HEK293 (cell line): ENCODE data around the gene ZNF385C.

Experiments
- GLIS1 ChIP-seq: fragments of 450-650 bp; formaldehyde crosslinking; IDR thresholded peaks from 2 replicates; pipeline ENCODE4 v1.5.1; 2016; ENCODE audit warnings: missing biosample characterization, missing genetic modification characterization
- HOXD13 ChIP-seq: sonication (generic); formaldehyde crosslinking; IDR thresholded peaks from 2 replicates; pipeline ENCODE4 v1.8.0; 2022; ENCODE audit warnings: missing genetic modification reagents, borderline replicate concordance
- OVOL3 ChIP-seq: fragments of 450-650 bp; formaldehyde crosslinking; IDR thresholded peaks from 2 replicates; pipeline ENCODE4 v1.5.1; 2016; ENCODE audit warnings: missing biosample characterization, missing genetic modification characterization
- SETDB1 ChIP-seq: IDR thresholded peaks from one replicate; pipeline ENCODE4 v1.6.1; 2017; ENCODE audit warnings: mild to moderate bottlenecking, low read length, moderate library complexity, mixed read lengths; ENCODE audit not compliant: insufficient read length
- YY2 ChIP-seq: fragments of 450-650 bp; formaldehyde crosslinking; IDR thresholded peaks from 2 replicates; pipeline ENCODE4 v1.5.1; 2016; ENCODE audit warnings: missing biosample characterization, missing genetic modification characterization
- ZBTB20 ChIP-seq: fragments of 450-650 bp; formaldehyde crosslinking; IDR thresholded peaks from 2 replicates; pipeline ENCODE4 v1.5.1; 2016; ENCODE audit warnings: missing biosample characterization, missing genetic modification characterization
- ZFHX2 ChIP-seq: fragments of 450-650 bp; formaldehyde crosslinking; conservative IDR thresholded peaks from 2 replicates; pipeline ENCODE4 v1.5.1; 2016; ENCODE audit warnings: missing biosample characterization, missing genetic modification characterization
- ZNF16 ChIP-seq: fragments of 450-650 bp; formaldehyde crosslinking; IDR thresholded peaks from 2 replicates; pipeline ENCODE4 v1.5.1; 2016; ENCODE audit warnings: low read depth, missing biosample characterization, missing genetic modification characterization
- ZNF174 ChIP-seq: fragments of 450-650 bp; formaldehyde crosslinking; IDR thresholded peaks from 2 replicates; pipeline ENCODE4 v1.5.0; 2017; ENCODE audit warnings: missing biosample characterization, mild to moderate bottlenecking, missing genetic modification characterization
- ZNF2 ChIP-seq: fragments of 450-650 bp; formaldehyde crosslinking; IDR thresholded peaks from 2 replicates; pipeline ENCODE4 v1.5.1; 2016; ENCODE audit warnings: missing biosample characterization, missing genetic modification characterization
- ZNF248 ChIP-seq: fragments of 450-650 bp; formaldehyde crosslinking; IDR thresholded peaks from 2 replicates; pipeline ENCODE4 v1.5.1; 2017; ENCODE audit warnings: missing biosample characterization, missing genetic modification characterization
- ZNF266 ChIP-seq: fragments of 450-650 bp; formaldehyde crosslinking; IDR thresholded peaks from 2 replicates; pipeline ENCODE4 v1.5.1; 2016; ENCODE audit warnings: missing biosample characterization, missing genetic modification characterization, low read depth
- ZNF350 ChIP-seq: fragments of 450-650 bp; formaldehyde crosslinking; IDR thresholded peaks from 2 replicates; pipeline ENCODE4 v1.5.0; 2017; ENCODE audit warnings: missing biosample characterization, mild to moderate bottlenecking, missing genetic modification characterization
- ZNF404 ChIP-seq: fragments of 450-650 bp; formaldehyde crosslinking; IDR thresholded peaks from 2 replicates; pipeline ENCODE4 v1.5.1; 2017; ENCODE audit warnings: missing biosample characterization, missing genetic modification characterization
- ZNF621 ChIP-seq: fragments of 450-650 bp; formaldehyde crosslinking; IDR thresholded peaks from 2 replicates; pipeline ENCODE4 v1.5.1; 2017; ENCODE audit warnings: missing biosample characterization, missing genetic modification characterization
- ZNF654 ChIP-seq: fragments of 450-650 bp; formaldehyde crosslinking; IDR thresholded peaks from 2 replicates; pipeline ENCODE4 v1.5.1; 2016; ENCODE audit warnings: low read depth, missing biosample characterization, missing genetic modification characterization
- ZNF660 ChIP-seq: fragments of 450-650 bp; IDR thresholded peaks from 2 replicates; pipeline ENCODE4 v1.5.1; 2018; ENCODE audit warnings: missing biosample characterization, mild to moderate bottlenecking, missing genetic modification characterization
- ZNF664 ChIP-seq: fragments of 450-650 bp; formaldehyde crosslinking; IDR thresholded peaks from 2 replicates; pipeline ENCODE4 v1.5.1; 2016; ENCODE audit warnings: missing biosample characterization, missing genetic modification characterization
- ZNF670 ChIP-seq: fragments of 450-650 bp; formaldehyde crosslinking; IDR thresholded peaks from 2 replicates; pipeline ENCODE4 v1.5.1; 2016; ENCODE audit warnings: missing biosample characterization, missing genetic modification characterization, low read depth
- ZNF747 ChIP-seq: fragments of 450-650 bp; formaldehyde crosslinking; IDR thresholded peaks from 2 replicates; pipeline ENCODE4 v1.5.1; 2016; ENCODE audit warnings: missing biosample characterization, missing genetic modification characterization
- ZNF776 ChIP-seq: fragments of 450-650 bp; formaldehyde crosslinking; IDR thresholded peaks from 2 replicates; pipeline ENCODE4 v1.5.0; 2017; ENCODE audit warnings: missing biosample characterization, missing genetic modification characterization, borderline replicate concordance
- TF ChIP-seq, protein P1 (sequence below): fragments of 450-650 bp; formaldehyde crosslinking; IDR thresholded peaks from 2 replicates; pipeline ENCODE4 v1.5.1; 2017; ENCODE audit warnings: missing biosample characterization, missing genetic modification characterization
- TF ChIP-seq, protein P2 (sequence below): sonication (generic); formaldehyde crosslinking; IDR thresholded peaks from 2 replicates; pipeline ENCODE4 v1.8.1; 2022; ENCODE audit warnings: mild to moderate bottlenecking, moderate library complexity, missing genetic modification reagents
- TF ChIP-seq, protein P3 (sequence below): fragments of 450-650 bp; formaldehyde crosslinking; IDR thresholded peaks from 2 replicates; pipeline ENCODE4 v1.5.1; 2016; ENCODE audit warnings: missing biosample characterization, missing genetic modification characterization
- TF ChIP-seq, protein P4 (sequence below): fragments of 450-650 bp; formaldehyde crosslinking; IDR thresholded peaks from 2 replicates; pipeline ENCODE4 v1.5.1; 2016; ENCODE audit warnings: missing biosample characterization, missing genetic modification characterization
- TF ChIP-seq, protein P5 (sequence below): fragments of 450-650 bp; IDR thresholded peaks from 2 replicates; pipeline ENCODE4 v1.5.1; 2018; ENCODE audit warnings: missing biosample characterization, missing genetic modification characterization
- TF ChIP-seq, protein P6 (sequence below): fragments of 450-650 bp; formaldehyde crosslinking; IDR thresholded peaks from 2 replicates; pipeline ENCODE4 v1.5.1; 2016; ENCODE audit warnings: missing biosample characterization, missing genetic modification characterization

The ZNF385C gene

DNA sequence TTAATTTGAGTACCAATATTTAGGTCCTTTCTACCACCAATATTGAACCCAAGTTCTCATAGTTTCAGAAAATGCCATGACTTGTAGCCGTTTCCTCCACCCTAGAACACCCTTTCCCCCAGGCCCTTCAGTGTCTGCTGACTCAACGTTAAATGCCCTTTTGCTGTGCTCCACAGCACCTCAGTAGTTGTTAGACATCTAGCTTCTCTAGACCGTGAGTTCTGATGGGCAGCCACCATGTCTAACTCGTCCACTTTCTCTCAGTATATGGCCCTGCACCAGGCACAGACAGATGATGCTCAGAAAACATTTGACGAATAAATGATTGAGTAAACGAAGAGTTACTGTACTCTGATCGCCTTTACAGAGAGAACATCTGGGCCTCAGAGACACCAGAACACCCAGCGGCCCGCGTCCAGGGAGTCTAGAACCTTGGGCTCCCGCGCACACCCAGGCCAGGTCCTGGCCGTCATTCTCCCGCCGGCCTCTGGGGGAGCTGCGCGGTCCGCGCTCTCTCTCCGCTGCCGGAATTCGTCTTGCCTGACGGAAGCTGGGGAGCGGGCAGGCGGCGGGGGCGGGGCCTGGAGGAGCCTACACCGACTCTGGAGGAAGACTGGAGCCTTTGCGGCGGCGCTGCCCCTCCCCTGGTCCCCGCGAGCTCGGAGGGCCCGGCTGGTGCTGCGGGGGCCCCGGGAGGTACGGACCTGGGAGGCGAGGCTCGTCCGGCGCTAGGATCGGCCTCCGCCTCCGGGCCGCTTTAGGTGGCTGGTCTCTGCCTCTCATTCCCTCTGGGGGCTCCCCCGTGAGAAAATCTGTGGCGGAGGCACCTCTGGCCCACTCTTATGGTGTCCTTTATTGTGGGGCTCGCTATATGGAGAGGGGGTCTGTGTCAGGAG is 78.5 kb downstream of the ZNF385C start, which contains the start of gene NKIRAS2 (continued):
- TF ChIP-seq, protein P1, sequence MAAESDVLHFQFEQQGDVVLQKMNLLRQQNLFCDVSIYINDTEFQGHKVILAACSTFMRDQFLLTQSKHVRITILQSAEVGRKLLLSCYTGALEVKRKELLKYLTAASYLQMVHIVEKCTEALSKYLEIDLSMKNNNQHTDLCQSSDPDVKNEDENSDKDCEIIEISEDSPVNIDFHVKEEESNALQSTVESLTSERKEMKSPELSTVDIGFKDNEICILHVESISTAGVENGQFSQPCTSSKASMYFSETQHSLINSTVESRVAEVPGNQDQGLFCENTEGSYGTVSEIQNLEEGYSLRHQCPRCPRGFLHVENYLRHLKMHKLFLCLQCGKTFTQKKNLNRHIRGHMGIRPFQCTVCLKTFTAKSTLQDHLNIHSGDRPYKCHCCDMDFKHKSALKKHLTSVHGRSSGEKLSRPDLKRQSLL (tag by site-specific recombination): peak; percentile 79; the same call in 1 of the 2 replicates
- TF ChIP-seq, protein P2, sequence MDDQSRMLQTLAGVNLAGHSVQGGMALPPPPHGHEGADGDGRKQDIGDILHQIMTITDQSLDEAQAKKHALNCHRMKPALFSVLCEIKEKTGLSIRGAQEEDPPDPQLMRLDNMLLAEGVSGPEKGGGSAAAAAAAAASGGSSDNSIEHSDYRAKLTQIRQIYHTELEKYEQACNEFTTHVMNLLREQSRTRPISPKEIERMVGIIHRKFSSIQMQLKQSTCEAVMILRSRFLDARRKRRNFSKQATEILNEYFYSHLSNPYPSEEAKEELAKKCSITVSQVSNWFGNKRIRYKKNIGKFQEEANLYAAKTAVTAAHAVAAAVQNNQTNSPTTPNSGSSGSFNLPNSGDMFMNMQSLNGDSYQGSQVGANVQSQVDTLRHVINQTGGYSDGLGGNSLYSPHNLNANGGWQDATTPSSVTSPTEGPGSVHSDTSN: no peak
- TF ChIP-seq ZNF350 (tag by site-specific recombination): no peak
- peak; percentile 51; the same call in 1 of the 2 replicates for TF ChIP-seq ZNF2 (tag by site-specific recombination)
- TF ChIP-seq ZNF664 (tag by site-specific recombination): no peak
- no peak for TF ChIP-seq ZNF266
- no peak for TF ChIP-seq YY2
- no peak for TF ChIP-seq ZNF670 (tag by site-specific recombination)
- TF ChIP-seq ZNF16: no peak
- peak; percentile 16 for TF ChIP-seq SETDB1
- no peak for TF ChIP-seq ZNF404
- TF ChIP-seq, protein P3, sequence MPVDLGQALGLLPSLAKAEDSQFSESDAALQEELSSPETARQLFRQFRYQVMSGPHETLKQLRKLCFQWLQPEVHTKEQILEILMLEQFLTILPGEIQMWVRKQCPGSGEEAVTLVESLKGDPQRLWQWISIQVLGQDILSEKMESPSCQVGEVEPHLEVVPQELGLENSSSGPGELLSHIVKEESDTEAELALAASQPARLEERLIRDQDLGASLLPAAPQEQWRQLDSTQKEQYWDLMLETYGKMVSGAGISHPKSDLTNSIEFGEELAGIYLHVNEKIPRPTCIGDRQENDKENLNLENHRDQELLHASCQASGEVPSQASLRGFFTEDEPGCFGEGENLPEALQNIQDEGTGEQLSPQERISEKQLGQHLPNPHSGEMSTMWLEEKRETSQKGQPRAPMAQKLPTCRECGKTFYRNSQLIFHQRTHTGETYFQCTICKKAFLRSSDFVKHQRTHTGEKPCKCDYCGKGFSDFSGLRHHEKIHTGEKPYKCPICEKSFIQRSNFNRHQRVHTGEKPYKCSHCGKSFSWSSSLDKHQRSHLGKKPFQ: no peak
- no peak for TF ChIP-seq ZNF776 (tag by site-specific recombination)
- TF ChIP-seq, protein P4, sequence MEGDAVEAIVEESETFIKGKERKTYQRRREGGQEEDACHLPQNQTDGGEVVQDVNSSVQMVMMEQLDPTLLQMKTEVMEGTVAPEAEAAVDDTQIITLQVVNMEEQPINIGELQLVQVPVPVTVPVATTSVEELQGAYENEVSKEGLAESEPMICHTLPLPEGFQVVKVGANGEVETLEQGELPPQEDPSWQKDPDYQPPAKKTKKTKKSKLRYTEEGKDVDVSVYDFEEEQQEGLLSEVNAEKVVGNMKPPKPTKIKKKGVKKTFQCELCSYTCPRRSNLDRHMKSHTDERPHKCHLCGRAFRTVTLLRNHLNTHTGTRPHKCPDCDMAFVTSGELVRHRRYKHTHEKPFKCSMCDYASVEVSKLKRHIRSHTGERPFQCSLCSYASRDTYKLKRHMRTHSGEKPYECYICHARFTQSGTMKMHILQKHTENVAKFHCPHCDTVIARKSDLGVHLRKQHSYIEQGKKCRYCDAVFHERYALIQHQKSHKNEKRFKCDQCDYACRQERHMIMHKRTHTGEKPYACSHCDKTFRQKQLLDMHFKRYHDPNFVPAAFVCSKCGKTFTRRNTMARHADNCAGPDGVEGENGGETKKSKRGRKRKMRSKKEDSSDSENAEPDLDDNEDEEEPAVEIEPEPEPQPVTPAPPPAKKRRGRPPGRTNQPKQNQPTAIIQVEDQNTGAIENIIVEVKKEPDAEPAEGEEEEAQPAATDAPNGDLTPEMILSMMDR (tag by site-specific recombination): peak; percentile 94
- peak; percentile 81 for TF ChIP-seq GLIS1 (tag by site-specific recombination)
- no peak for TF ChIP-seq ZNF248 (tag by site-specific recombination)
- TF ChIP-seq HOXD13 (CRISPR knock-in tag): no peak
- TF ChIP-seq ZFHX2 (tag by site-specific recombination): peak; percentile 77
- TF ChIP-seq ZNF621 (tag by site-specific recombination): no peak
- TF ChIP-seq ZNF747 (tag by site-specific recombination): no peak
- no peak for TF ChIP-seq ZNF174 (tag by site-specific recombination)
- no peak; the same call in 1 of the 2 replicates for TF ChIP-seq OVOL3 (tag by site-specific recombination)
- no peak for TF ChIP-seq ZNF654 (tag by site-specific recombination)
- TF ChIP-seq ZNF660 (tag by site-specific recombination): peak; percentile 95
- TF ChIP-seq, protein P5, sequence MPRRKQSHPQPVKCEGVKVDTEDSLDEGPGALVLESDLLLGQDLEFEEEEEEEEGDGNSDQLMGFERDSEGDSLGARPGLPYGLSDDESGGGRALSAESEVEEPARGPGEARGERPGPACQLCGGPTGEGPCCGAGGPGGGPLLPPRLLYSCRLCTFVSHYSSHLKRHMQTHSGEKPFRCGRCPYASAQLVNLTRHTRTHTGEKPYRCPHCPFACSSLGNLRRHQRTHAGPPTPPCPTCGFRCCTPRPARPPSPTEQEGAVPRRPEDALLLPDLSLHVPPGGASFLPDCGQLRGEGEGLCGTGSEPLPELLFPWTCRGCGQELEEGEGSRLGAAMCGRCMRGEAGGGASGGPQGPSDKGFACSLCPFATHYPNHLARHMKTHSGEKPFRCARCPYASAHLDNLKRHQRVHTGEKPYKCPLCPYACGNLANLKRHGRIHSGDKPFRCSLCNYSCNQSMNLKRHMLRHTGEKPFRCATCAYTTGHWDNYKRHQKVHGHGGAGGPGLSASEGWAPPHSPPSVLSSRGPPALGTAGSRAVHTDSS: no peak
- TF ChIP-seq, protein P6, sequence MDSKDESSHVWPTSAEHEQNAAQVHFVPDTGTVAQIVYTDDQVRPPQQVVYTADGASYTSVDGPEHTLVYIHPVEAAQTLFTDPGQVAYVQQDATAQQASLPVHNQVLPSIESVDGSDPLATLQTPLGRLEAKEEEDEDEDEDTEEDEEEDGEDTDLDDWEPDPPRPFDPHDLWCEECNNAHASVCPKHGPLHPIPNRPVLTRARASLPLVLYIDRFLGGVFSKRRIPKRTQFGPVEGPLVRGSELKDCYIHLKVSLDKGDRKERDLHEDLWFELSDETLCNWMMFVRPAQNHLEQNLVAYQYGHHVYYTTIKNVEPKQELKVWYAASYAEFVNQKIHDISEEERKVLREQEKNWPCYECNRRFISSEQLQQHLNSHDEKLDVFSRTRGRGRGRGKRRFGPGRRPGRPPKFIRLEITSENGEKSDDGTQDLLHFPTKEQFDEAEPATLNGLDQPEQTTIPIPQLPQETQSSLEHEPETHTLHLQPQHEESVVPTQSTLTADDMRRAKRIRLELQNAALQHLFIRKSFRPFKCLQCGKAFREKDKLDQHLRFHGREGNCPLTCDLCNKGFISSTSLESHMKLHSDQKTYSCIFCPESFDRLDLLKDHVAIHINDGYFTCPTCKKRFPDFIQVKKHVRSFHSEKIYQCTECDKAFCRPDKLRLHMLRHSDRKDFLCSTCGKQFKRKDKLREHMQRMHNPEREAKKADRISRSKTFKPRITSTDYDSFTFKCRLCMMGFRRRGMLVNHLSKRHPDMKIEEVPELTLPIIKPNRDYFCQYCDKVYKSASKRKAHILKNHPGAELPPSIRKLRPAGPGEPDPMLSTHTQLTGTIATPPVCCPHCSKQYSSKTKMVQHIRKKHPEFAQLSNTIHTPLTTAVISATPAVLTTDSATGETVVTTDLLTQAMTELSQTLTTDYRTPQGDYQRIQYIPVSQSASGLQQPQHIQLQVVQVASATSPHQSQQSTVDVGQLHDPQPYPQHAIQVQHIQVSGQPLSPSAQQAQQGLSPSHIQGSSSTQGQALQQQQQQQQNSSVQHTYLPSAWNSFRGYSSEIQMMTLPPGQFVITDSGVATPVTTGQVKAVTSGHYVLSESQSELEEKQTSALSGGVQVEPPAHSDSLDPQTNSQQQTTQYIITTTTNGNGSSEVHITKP (tag by site-specific recombination): peak; percentile 52
- peak; percentile 92 for TF ChIP-seq ZBTB20
